IPS-20b (cell line): ENCODE measurements around the gene ETV1.

ENCODE experiments used
- H3K27ac ChIP-seq: one replicate; pipeline ENCODE4 v1.5.1; 2013; ENCODE audit warnings: low read length
- H3K27me3 ChIP-seq: 2 replicates; pipeline ENCODE4 v1.6.1; 2013; ENCODE audit warnings: mild to moderate bottlenecking, low read length, inconsistent platforms; ENCODE audit not compliant: insufficient read depth
- H3K36me3 ChIP-seq: 2 replicates; pipeline ENCODE4 v1.6.1; 2013; ENCODE audit warnings: low read depth, mild to moderate bottlenecking, inconsistent platforms, low read length, moderate library complexity; ENCODE audit not compliant: insufficient read depth
- H3K4me1 ChIP-seq: 2 replicates; pipeline ENCODE4 v1.6.1; 2013; ENCODE audit warnings: mild to moderate bottlenecking, control low read depth, inconsistent platforms, low read length, moderate library complexity; ENCODE audit not compliant: insufficient read depth
- H3K4me3 ChIP-seq: 2 replicates; pipeline ENCODE4 v1.5.1; 2013; ENCODE audit warnings: mild to moderate bottlenecking, low read length, inconsistent platforms
- H3K9ac ChIP-seq: 2 replicates; pipeline ENCODE4 v1.6.1; 2013; ENCODE audit warnings: low read depth, mild to moderate bottlenecking, inconsistent platforms, low read length, moderate library complexity
- H3K9me3 ChIP-seq: 2 replicates; pipeline ENCODE4 v1.6.1; 2013; ENCODE audit warnings: mild to moderate bottlenecking, low read depth, low read length, inconsistent platforms; ENCODE audit not compliant: insufficient read depth

ETV1 gene

DNA sequence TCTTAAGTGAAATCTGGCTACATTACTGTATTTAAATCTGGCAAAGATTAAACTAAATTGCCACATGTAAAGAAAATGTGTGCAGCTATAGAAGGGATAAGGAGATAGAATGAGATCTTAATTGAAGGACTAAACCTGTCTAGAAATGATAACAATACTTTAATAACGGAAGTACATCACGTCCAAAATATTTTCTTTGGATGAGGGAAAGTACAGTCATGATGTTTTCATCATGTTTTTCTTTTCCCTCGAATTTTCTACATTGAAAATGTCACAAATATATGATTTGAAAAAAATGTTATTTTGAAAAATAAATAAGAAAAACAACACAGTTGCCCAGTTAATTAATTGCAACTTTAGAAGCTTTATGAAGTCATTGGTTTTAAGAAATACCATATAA, 143.9 kb downstream of the ETV1 start:
- Histone ChIP-seq H3K4me3 (no peak overlapping the region), H3K27me3 (no peaks in the 10 kb centered on the region), H3K9me3 (no peaks in the 10 kb centered on the region), H3K9ac (no peak overlapping the region), H3K36me3 (no peaks in the 10 kb centered on the region), H3K27ac (no peak overlapping the region), H3K4me1 (peaks cover 8% of the 10 kb centered on the region)

DNA sequence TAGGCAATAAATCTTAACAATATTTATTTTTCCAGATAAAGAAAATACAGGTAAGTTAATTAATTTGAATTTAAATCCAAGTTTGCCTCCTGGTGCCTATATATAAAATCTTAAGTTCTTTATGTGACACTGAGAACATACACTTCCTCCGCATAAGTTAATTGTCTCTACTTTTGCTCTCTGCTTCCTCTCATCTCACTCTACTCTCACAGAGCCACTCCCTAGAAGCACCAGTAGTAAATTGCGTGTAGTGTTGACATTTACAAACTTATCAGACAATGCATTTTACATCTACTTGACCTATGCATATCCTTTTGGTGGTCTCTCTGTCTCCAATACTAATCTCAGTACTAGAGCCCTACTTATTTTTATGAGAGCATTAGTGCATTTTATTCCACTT, 144.5 kb downstream of the ETV1 start:
- Histone ChIP-seq H3K9ac (no peak overlapping the region), H3K4me3 (no peak overlapping the region), H3K27me3 (no peaks in the 10 kb centered on the region), H3K27ac (no peak overlapping the region), H3K4me1 (peaks cover 2% of the 10 kb centered on the region), H3K36me3 (no peaks in the 10 kb centered on the region), H3K9me3 (no peaks in the 10 kb centered on the region)

- H3K36me3 ChIP-seq, result no peaks in the 10 kb centered on the region
- H3K9ac ChIP-seq, result no peak overlapping the region
- H3K4me1 ChIP-seq, result peaks cover 6% of the 10 kb centered on the region
- no peaks in the 10 kb centered on the region for H3K27me3 ChIP-seq
- no peak overlapping the region for H3K4me3 ChIP-seq
- H3K9me3 ChIP-seq, result no peaks in the 10 kb centered on the region
- no peak overlapping the region for H3K27ac ChIP-seq
These were observed 148.2 kb downstream of the ETV1 start for GRCh38 chr7:13841284-13841683.
